LNCAP (cell line): ENCODE data around the gene PTPN4.
A peak's percentile ranks its signal among the peaks of the same experiment; 100 is the strongest.

Source experiments
- TF ChIP-seq, protein P1 (sequence below): fragments of 450-650 bp; IDR thresholded peaks from 2 replicates; pipeline ENCODE4 v1.5.1; 2017; ENCODE audit warnings: mild to moderate bottlenecking

Gene PTPN4

DNA sequence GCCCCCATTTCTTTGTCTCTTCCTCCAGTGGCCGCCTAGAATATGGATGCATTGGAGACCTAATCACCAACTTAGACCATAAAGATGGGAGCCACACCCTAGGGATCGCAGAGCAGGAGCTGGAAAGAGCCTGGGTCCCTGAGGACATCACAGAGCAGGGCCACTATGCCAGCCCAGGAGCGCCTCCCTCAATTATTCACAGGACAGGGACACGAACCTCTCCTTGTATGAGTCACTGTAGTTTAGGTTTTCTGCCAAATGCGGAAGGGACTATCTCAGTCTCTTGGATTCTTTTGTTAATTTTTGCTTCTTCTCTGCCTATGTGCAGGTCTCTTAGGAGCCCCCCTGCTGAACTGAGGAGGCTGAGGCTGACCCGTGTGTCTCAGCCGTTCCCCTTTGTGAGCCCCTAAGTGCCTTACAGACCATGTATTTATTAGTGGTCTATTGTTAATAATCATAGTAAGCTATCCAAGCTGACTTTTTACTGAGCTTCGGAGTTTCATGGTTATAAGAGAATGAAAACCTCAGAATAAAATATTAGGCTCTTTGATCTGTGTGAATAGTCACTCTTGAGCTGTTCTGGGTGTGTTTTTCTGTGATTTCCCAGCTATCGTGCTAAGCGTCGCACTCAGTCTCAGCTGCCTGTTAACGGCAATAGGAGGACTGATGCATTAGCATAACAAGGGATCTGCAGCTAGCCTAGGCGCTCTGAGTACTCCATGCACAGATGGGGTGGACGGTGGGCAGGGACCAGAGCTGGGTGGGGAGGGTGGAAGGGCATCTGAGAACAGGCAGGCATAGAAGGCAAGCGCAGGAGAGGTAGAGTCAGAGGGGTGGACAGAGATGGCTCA lies 12.7 kb upstream of the PTPN4 start:
- TF ChIP-seq, protein P1, sequence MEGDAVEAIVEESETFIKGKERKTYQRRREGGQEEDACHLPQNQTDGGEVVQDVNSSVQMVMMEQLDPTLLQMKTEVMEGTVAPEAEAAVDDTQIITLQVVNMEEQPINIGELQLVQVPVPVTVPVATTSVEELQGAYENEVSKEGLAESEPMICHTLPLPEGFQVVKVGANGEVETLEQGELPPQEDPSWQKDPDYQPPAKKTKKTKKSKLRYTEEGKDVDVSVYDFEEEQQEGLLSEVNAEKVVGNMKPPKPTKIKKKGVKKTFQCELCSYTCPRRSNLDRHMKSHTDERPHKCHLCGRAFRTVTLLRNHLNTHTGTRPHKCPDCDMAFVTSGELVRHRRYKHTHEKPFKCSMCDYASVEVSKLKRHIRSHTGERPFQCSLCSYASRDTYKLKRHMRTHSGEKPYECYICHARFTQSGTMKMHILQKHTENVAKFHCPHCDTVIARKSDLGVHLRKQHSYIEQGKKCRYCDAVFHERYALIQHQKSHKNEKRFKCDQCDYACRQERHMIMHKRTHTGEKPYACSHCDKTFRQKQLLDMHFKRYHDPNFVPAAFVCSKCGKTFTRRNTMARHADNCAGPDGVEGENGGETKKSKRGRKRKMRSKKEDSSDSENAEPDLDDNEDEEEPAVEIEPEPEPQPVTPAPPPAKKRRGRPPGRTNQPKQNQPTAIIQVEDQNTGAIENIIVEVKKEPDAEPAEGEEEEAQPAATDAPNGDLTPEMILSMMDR, result no peak

DNA sequence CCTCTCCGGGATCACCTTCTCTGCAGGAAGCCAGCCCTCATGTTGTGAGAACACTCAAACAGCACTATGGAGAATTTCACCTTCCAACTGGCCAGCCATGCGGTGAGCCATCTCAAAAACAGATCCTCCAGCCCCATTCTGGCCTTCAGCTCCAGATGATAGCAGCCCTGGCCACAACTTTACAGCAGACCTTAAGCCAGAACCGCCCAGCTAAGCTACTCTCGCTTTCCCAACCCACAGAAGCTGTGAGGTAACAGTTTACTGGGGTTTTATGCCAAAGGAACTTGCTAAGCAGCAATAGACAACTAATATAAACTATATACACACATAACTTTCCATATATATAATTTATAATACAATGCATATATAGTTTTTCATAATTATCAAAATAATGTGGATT lies 11.6 kb upstream of the PTPN4 start:
- TF ChIP-seq, protein P1, result no peak

DNA sequence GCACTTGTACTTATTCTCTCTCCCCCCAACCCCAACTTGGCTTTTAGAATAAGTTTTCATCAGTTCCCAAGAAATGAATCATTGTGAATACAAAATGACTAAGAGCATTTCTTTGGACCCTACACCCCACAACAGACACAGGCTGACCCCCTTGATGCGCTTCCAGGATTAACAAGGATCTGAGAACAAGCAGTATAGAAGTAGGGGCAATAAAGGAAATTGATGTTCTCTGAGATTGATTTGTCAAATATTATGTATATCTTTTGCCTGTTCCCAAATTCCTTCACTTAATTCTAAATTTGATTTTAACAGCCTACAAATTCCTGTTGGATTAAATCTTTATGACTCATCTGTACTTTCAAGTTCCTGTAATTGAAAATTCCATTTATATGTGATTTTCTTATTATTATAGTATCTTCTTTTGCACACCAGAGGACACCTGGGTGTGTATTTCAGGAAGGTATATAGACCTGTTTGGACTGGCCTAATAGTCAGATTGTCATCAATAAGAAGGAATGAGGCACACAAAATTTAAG lies 10.2 kb upstream of the PTPN4 start:
- TF ChIP-seq, protein P1, result no peak

DNA sequence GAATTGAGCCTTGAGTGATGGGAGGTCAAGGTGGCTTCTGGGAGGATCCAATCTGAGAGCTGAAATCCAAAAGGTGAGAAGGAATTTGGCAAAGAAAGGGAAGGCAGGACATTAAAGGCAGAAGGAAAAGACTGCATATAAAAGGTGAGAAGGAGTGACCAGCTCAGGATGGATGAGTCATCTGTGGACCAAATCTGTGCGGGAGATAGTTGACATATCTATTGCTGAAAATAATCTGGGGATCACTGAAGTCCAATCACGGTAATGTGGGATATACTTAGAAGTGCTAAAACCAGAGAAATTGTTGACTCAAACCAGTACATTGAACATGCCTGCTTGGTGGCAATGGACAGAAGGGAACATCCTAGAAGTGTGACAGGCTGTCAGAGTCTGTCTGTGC lies 8.0 kb upstream of the PTPN4 start:
- TF ChIP-seq, protein P1, result no peak

DNA sequence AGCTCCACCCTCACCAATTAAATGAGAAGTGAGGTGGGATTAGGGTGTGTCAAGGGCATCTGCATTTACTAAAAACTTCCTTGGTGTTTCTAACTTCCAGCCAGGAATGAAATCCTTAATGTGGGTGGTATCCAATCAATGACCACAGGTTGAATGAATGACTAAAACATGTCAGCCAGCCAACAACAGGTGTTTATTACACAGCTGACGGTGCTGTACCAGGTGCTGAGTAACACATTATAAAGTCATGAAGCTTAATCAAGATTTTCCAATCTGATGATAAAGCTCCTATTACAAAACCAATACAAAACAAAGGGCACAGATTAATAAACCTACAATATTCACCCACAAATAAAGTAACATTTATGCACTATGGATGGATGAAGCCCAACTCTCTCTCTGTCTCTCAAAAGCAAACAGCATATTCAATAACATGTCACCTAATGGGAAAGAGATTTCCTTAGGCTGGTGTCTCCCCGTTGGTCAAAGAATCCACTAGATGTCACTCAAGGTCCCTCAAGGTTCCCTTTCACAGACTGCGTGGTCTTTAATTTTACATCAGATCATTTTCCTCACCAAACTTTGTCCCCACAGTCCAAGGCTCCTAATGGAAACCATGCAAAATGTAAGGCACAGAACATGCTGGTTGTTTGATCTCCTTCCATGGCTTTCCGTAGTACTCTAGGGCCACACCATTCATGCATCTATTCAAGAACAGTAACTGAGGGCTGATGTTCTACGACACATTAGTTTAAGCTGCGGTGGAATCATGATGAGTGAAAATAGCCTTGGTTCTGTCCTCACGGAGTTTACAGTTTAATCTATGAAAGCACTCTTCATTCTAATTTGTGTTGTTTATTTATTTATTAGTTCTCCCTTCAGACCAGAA lies 6.4 kb upstream of the PTPN4 start:
- TF ChIP-seq, protein P1, result peak; percentile 74

DNA sequence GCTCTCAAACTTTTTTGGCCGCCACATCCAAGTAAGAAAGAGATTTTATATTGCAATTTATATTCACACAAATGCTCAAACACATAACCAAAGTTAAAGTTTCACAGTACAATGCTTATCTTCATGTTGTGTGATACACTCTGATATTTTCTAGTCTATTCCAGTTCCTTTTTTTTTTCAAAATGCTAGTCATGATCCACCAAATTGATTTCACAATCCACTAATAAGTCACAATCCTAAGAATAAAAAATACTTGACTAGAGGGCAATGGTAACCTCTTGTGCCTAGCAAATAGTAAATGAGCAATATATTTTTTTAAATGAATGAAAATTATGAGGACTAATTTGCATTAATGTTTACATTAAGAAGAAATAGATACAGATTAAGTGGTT lies 5.8 kb upstream of the PTPN4 start:
- TF ChIP-seq, protein P1, result no peak

DNA sequence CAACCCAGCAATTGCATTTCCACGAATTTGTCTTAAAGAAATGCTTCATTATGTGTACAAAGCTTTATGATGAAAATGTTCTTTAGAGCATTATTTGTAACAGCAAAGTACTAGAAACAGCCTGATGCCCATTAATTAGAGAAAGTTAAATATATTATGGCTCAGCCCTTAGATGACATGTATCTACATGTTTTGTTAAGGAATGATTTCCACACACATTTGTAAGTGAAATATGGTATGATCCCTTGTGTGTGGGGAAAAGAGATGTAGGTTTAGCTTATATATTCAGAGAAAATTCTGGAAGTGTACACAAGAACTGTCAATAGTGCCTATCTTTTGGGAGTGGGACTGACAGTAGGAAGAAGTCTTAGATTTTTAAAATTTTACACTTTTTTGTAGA lies 3.8 kb upstream of the PTPN4 start:
- TF ChIP-seq, protein P1, result no peak
